NB4 (cell line): Measurements from ENCODE around the gene ALDH5A1.
"Not testable (repeated sequence)": the region's sequence is repeated elsewhere in the genome, so short reads cannot be mapped to it uniquely, and the experiment has no call there.

ENCODE experiments used
- CTCF ChIP-seq: IDR thresholded peaks from one replicate; pipeline ENCODE4 v1.5.1; 2012; ENCODE audit warnings: low read depth, low read length
- MAX ChIP-seq: IDR thresholded peaks from 2 replicates; pipeline ENCODE4 v1.6.1; 2011; ENCODE audit warnings: low read depth, low read length
- POLR2A ChIP-seq: IDR thresholded peaks from 2 replicates; pipeline ENCODE4 v1.6.1; 2011; ENCODE audit warnings: mild to moderate bottlenecking; ENCODE audit not compliant: insufficient read length; ENCODE audit errors: extremely low read depth

GRCh38 chr6:24511976-24512375 is 17.2 kb downstream of the ALDH5A1 start:
- not testable (repeated sequence) for TF ChIP-seq CTCF, POLR2A, MAX
